BLaER1 treated with 17β-estradiol and CSF1 and Interleukin-3, amounts not matched to agents 10 nM and 100 nM (cell line): ENCODE measurements around the gene SCFD2.
"Not testable (repeated sequence)": the region's sequence is repeated elsewhere in the genome, so short reads cannot be mapped to it uniquely, and the experiment has no call there.

Source experiments
- H3K27ac ChIP-seq, 11 experiments: shearing (Covaris generic); formaldehyde crosslinking; 2 replicates each; pipeline ENCODE4 v1.8.1; 2022
- H3K27me3 ChIP-seq, 11 experiments: shearing (Covaris generic); formaldehyde crosslinking; 2 replicates each; pipeline ENCODE4 v1.8.1; 2022
- H3K36me3 ChIP-seq, 11 experiments: shearing (Covaris generic); formaldehyde crosslinking; 2 replicates each; pipeline ENCODE4 v1.8.1; 2022
- H3K4me1 ChIP-seq, 10 experiments: shearing (Covaris generic); formaldehyde crosslinking; 2 replicates each; pipeline ENCODE4 v1.8.1; 2022
- H3K4me2 ChIP-seq, 11 experiments: shearing (Covaris generic); formaldehyde crosslinking; 2 replicates each; pipeline ENCODE4 v1.8.1; 2022
- H3K4me3 ChIP-seq, 10 experiments: shearing (Covaris generic); formaldehyde crosslinking; 2 replicates each; pipeline ENCODE4 v1.8.1; 2022
- H3K9ac ChIP-seq, 11 experiments: shearing (Covaris generic); formaldehyde crosslinking; 2 replicates each; pipeline ENCODE4 v1.8.1; 2022
- H3K9me3 ChIP-seq, 11 experiments: shearing (Covaris generic); formaldehyde crosslinking; replicated peaks in 1 of 11; 2 replicates each; pipeline ENCODE4 v1.8.1; 2022
- H4K20me1 ChIP-seq, 11 experiments: shearing (Covaris generic); formaldehyde crosslinking; 2 replicates each; pipeline ENCODE4 v1.8.1; 2022
- Cebpa-rat ChIP-seq, 11 experiments: shearing (Covaris generic); IDR thresholded peaks; 2 replicates each; pipeline ENCODE4 v1.8.1; 2022

Gene SCFD2

DNA sequence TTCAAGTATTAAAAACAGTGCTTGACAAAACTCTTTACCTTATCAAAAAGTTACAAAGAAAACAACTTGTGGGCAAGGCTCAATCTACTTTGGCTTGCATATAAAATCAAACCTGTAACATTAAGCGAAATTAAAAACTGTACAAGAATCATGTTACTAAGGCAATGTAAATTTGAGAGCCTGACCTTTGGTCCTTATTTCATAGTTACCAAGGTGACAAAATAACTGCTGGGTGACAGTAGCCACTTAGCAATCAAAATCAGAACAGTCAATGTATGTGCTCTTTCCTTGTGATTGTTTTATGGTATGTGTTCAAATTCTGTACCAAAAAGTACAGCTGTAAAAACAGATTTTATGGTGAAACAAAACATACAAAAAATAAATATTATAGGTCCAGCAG, 299.7 kb downstream of the SCFD2 start:
- no peak overlapping the region for H3K4me3 ChIP-seq
- peaks cover 0 to 19% (median 7%) of the 10 kb centered on the region in 11 experiments; a peak in 9 of 22 replicates for H3K36me3 ChIP-seq
- H3K9me3 ChIP-seq = peaks cover 18 to 30% (median 22%) of the 10 kb centered on the region in 11 experiments
- H3K4me2 ChIP-seq = no peak overlapping the region
- no peak overlapping the region for H3K27ac ChIP-seq
- no peaks in the 10 kb centered on the region for H3K27me3 ChIP-seq
- TF ChIP-seq Cebpa-rat (IDR thresholded peaks at IDR 0.05) = no peak
- H3K4me1 ChIP-seq = no peaks in the 10 kb centered on the region
- no peaks in the 10 kb centered on the region for H4K20me1 ChIP-seq
- H3K9ac ChIP-seq = no peak overlapping the region

DNA sequence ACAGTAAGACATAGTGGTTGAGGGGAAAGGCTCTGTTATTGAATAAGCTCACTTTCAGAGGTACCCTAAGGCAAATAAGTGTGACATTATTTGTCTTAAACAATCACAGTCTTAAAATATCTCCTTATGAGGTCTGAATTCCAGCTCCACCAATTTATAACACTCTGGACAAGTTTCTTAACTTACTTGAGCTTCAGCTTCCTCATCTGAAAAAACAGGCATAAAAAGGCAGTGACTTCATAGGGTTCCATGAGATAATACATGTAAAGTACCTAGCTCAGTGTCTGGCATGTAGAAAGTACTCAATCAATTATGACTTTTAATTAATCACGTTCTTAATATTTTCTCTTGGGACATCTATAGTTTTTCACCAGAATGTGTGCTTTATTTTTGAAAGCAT, 301.3 kb downstream of the SCFD2 start:
- no peak overlapping the region for H3K27ac ChIP-seq
- H3K4me3 ChIP-seq = no peak overlapping the region
- peaks cover 0 to 19% (median 7%) of the 10 kb centered on the region in 11 experiments; a peak in 9 of 22 replicates for H3K36me3 ChIP-seq
- H3K4me2 ChIP-seq = no peak overlapping the region
- TF ChIP-seq Cebpa-rat (IDR thresholded peaks at IDR 0.05) = no peak
- no peaks in the 10 kb centered on the region for H3K4me1 ChIP-seq
- no peak overlapping the region for H3K9ac ChIP-seq
- H4K20me1 ChIP-seq = no peaks in the 10 kb centered on the region
- H3K9me3 ChIP-seq = peaks cover 18 to 30% (median 22%) of the 10 kb centered on the region in 11 experiments
- no peaks in the 10 kb centered on the region for H3K27me3 ChIP-seq

- Histone ChIP-seq H3K36me3 (no peaks in the 10 kb centered on the region), H3K4me1 (peaks cover 0 to 7% (median 5%) of the 10 kb centered on the region in 10 experiments; a peak in 13 of 20 replicates), H4K20me1 (no peaks in the 10 kb centered on the region), H3K27me3 (no peaks in the 10 kb centered on the region), H3K4me3 (no peak overlapping the region), H3K4me2 (no peak overlapping the region), H3K27ac (no peak overlapping the region), H3K9ac (no peak overlapping the region), H3K9me3 (no peaks in the 10 kb centered on the region)
- no peak for TF ChIP-seq Cebpa-rat (IDR thresholded peaks at IDR 0.05)
These were observed 304.6 kb downstream of the SCFD2 start for GRCh38 chr4:53061091-53061850.

DNA sequence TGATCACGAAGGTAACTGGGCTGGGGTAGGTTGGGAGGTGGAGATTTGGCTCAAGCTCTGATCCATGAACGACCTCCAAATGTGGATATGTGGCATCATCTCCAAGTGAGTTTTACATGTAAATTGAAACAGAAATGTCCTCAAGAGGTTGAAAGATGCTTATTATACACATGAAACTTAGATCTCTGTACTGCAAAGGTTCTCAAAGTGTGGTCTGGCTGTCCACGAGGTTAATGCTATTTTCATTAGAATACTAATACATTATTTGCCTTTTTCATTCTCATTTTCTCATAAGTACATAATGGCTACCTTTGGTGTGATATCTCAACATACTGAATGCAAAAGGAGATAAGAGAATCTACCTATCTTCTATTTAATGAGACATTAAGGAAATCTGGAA, 305.6 kb downstream of the SCFD2 start:
- no peak overlapping the region for H3K4me3 ChIP-seq
- TF ChIP-seq Cebpa-rat (IDR thresholded peaks at IDR 0.05) = no peak

DNA sequence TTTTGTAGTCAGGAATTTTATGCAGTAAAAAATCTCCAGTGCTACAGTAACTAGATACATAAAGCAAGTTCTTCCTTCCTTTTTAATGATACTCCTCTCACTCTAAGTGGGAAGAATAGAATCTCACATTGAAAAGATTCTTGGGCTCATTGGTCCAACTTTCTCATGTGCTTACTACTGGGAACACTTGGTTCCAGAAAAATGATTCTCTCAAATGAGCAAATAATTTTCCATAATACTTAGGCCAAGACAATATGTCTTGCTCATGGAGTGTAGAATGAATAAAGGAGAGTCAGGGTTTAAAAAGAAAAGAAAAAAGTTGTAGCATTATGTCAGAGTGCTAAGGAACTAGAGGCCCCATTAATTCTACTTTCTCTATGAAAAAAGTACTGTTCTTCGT, 306.0 kb downstream of the SCFD2 start:
- H3K36me3 ChIP-seq = no peaks in the 10 kb centered on the region
- H3K9me3 ChIP-seq = no peaks in the 10 kb centered on the region
- H3K9ac ChIP-seq = no peak overlapping the region
- TF ChIP-seq Cebpa-rat (IDR thresholded peaks at IDR 0.05) = no peak
- no peak overlapping the region for H3K4me2 ChIP-seq
- no peaks in the 10 kb centered on the region for H4K20me1 ChIP-seq
- H3K4me3 ChIP-seq = no peak overlapping the region
- H3K4me1 ChIP-seq = peaks cover 7 to 21% (median 15%) of the 10 kb centered on the region in 10 experiments; a peak in 19 of 20 replicates
- no peak overlapping the region for H3K27ac ChIP-seq
- no peaks in the 10 kb centered on the region for H3K27me3 ChIP-seq

More for the DNA sequence above, 305.6 kb downstream of the SCFD2 start:
- Histone ChIP-seq H4K20me1 (no peaks in the 10 kb centered on the region), H3K9me3 (no peaks in the 10 kb centered on the region), H3K36me3 (no peaks in the 10 kb centered on the region), H3K9ac (no peak overlapping the region), H3K4me2 (no peak overlapping the region), H3K27ac (no peak overlapping the region), H3K27me3 (no peaks in the 10 kb centered on the region), H3K4me1 (peaks cover 7 to 17% (median 13%) of the 10 kb centered on the region in 10 experiments; a peak in 19 of 20 replicates)

GRCh38 chr4:53059256-53059655, 306.6 kb downstream of the SCFD2 start:
- Histone ChIP-seq H3K27me3 (no peaks in the 10 kb centered on the region), H3K36me3 (no peaks in the 10 kb centered on the region), H3K4me3 (no peak overlapping the region), H3K4me2 (no peak overlapping the region), H3K4me1 (peaks cover 7 to 23% (median 18%) of the 10 kb centered on the region in 10 experiments; a peak in 19 of 20 replicates), H3K9me3 (no peaks in the 10 kb centered on the region), H3K27ac (no peak overlapping the region), H3K9ac (no peak overlapping the region), H4K20me1 (no peaks in the 10 kb centered on the region)
- TF ChIP-seq Cebpa-rat (IDR thresholded peaks at IDR 0.05) = no peak

DNA sequence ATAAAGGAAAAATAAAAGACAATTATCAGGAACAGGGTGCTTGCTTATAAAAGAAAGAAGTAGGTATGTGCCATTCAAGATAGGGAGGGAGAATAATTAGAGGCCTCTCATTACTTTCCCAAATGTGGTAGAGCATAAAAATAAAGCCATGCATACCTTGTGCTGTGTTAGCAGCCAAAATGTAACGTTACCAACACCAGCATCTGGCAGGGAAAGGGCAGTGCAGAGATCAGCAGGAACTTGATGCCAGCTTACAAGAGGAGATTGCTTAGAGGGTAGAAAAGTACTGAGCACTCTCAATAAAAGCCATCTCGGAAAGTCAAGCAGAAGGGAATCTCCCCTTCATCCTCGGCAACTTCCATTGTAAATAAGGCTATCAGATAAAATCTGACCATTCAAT, 308.2 kb downstream of the SCFD2 start:
- Histone ChIP-seq H3K9me3 (no peaks in the 10 kb centered on the region), H3K4me3 (no peak overlapping the region), H3K4me2 (no peak overlapping the region), H4K20me1 (no peaks in the 10 kb centered on the region), H3K36me3 (no peaks in the 10 kb centered on the region), H3K9ac (no peak overlapping the region), H3K4me1 (peaks cover 7 to 23% (median 18%) of the 10 kb centered on the region in 10 experiments; a peak in 19 of 20 replicates), H3K27me3 (no peaks in the 10 kb centered on the region), H3K27ac (no peak overlapping the region)
- no peak for TF ChIP-seq Cebpa-rat (IDR thresholded peaks at IDR 0.05)

GRCh38 chr4:53057108-53057507, 308.8 kb downstream of the SCFD2 start:
- not testable (repeated sequence) for H3K27ac ChIP-seq, H3K27me3 ChIP-seq, H4K20me1 ChIP-seq, H3K36me3 ChIP-seq, H3K9me3 ChIP-seq, H3K4me3 ChIP-seq, H3K9ac ChIP-seq
- Histone ChIP-seq H3K4me1 (peaks cover 7 to 23% (median 18%) of the 10 kb centered on the region in 10 experiments; a peak in 19 of 20 replicates), H3K4me2 (0 out of 22 replicates have a peak overlapping the region, but pooled peaks of 4 of the 11 experiments have one; percentile 16 to 38 (median 25))

GRCh38 chr4:53055716-53056403, 310.0 kb downstream of the SCFD2 start:
- Histone ChIP-seq H3K27ac (0 out of 22 replicates have a peak overlapping the region, but pooled peaks of 1 of the 11 experiments have one; percentile 10), H3K4me2 (peak overlapping the region in 9 of 11 experiments; percentile 21 to 60 (median 55); a peak in 17 of 22 replicates), H3K9ac (no peak overlapping the region), H3K4me3 (no peak overlapping the region), H4K20me1 (no peaks in the 10 kb centered on the region), H3K27me3 (no peaks in the 10 kb centered on the region), H3K4me1 (peaks cover 7 to 23% (median 18%) of the 10 kb centered on the region in 10 experiments; a peak in 19 of 20 replicates), H3K36me3 (peaks cover 0 to under 1% (median 0%) of the 10 kb centered on the region in 11 experiments; a peak in 1 of 22 replicates), H3K9me3 (no peaks in the 10 kb centered on the region)
- no peak for TF ChIP-seq Cebpa-rat (IDR thresholded peaks at IDR 0.05)
